Fibroblast of lung (primary cell): ENCODE results near the gene CEACAM18. TPM values are rescaled to one million over a fixed set of nuclear protein-coding genes. Genes with fewer than 3 reads are reported as not detected.

Experiments used
- DNase-seq, 2 donors: peaks; one replicate each; pipeline versions ENCODE4 v3.0.0 to v3.0.0-alpha.2; 2010; ENCODE audit warnings: low read depth in 2 of 2
- H2AFZ ChIP-seq: 2 replicates; pipeline ENCODE4 v1.5.1; 2012; ENCODE audit warnings: low read length, control low read depth, inconsistent platforms
- H3K27ac ChIP-seq: 2 replicates; pipeline ENCODE4 v1.5.1; 2011; ENCODE audit warnings: low read length, control low read depth; ENCODE audit not compliant: insufficient read depth
- H3K27me3 ChIP-seq: 2 replicates; pipeline ENCODE4 v1.5.1; 2011; ENCODE audit warnings: mild to moderate bottlenecking, low read length; ENCODE audit not compliant: control insufficient read depth, insufficient read depth
- H3K36me3 ChIP-seq: 2 replicates; pipeline ENCODE4 v1.5.1; 2011; ENCODE audit warnings: low read length; ENCODE audit not compliant: control insufficient read depth, insufficient read depth
- H3K4me1 ChIP-seq: 2 replicates; pipeline ENCODE4 v1.5.1; 2011; ENCODE audit warnings: low read length; ENCODE audit not compliant: control insufficient read depth, insufficient read depth; ENCODE audit errors: extremely low read depth
- H3K4me2 ChIP-seq: 2 replicates; pipeline ENCODE4 v1.5.1; 2011; ENCODE audit warnings: low read length, control low read depth; ENCODE audit not compliant: insufficient read depth; ENCODE audit errors: extremely low read depth
- H3K4me3 ChIP-seq, 4 experiments: fragments of 200-600 bp in 1 of 4; sonication (generic) in 1 of 4; replicated peaks in 1 of 4; 2 replicates each; pipeline ENCODE4 v1.5.1; 2011 to 2016; ENCODE audit warnings: low read length in 4 of 4, low read depth in 3 of 4, mild to moderate bottlenecking in 3 of 4, control low read depth in 2 of 4, inconsistent platforms in 1 of 4, mixed read lengths in 1 of 4; ENCODE audit not compliant: insufficient read depth in 1 of 4; ENCODE audit errors: control extremely low read depth in 1 of 4
- H3K79me2 ChIP-seq: 2 replicates; pipeline ENCODE4 v1.5.1; 2012; ENCODE audit warnings: mild to moderate bottlenecking, low read length, inconsistent platforms; ENCODE audit not compliant: control insufficient read depth, insufficient read depth
- H3K9ac ChIP-seq: 2 replicates; pipeline ENCODE4 v1.5.1; 2011; ENCODE audit warnings: mild to moderate bottlenecking, low read length, control low read depth; ENCODE audit not compliant: insufficient read depth
- H3K9me3 ChIP-seq: 2 replicates; pipeline ENCODE4 v1.5.1; 2012; ENCODE audit warnings: low read depth, low read length; ENCODE audit not compliant: control insufficient read depth, insufficient read depth
- H4K20me1 ChIP-seq: 2 replicates; pipeline ENCODE4 v1.5.1; 2011; ENCODE audit warnings: low read length; ENCODE audit not compliant: control insufficient read depth, insufficient read depth; ENCODE audit errors: extremely low read depth
- CTCF ChIP-seq, 2 donors: IDR thresholded peaks in 1 of 2; conservative IDR thresholded peaks in 1 of 2; 1 replicate in 1 of 2; 2 replicates in 1 of 2; pipeline ENCODE4 v1.5.1; 2011 to 2012; ENCODE audit warnings: low read length in 2 of 2, control low read depth in 1 of 2, inconsistent platforms in 1 of 2, low read depth in 1 of 2, mild to moderate bottlenecking in 1 of 2
- EZH2 ChIP-seq: IDR thresholded peaks from 2 replicates; pipeline ENCODE4 v1.5.1; 2012; ENCODE audit warnings: low read length, control low read depth, mild to moderate bottlenecking; ENCODE audit errors: missing control alignments
- polyA plus RNA-seq, 2 donors: library from polyadenylated mRNA; depleted of rRNA in 1 of 2; stranded (reverse) in 1 of 2; unstranded in 1 of 2; fragments of >200 nt; gene quantifications; 2 replicates each; pipeline ENCODE4 v1.2.1, GENCODE V29; 2011 to 2012; ENCODE audit warnings: missing spikeins in 1 of 2
- total RNA-seq: library from RNA; depleted of rRNA; stranded (reverse); fragments of >200 nt; gene quantifications from 2 replicates; pipeline ENCODE4 v1.2.1, GENCODE V29; 2014

Gene CEACAM18
- total and polyA plus RNA-seq, 2 donors (not counting 1 experiment from before 2014, with no cell fraction given) = not detected

- Histone ChIP-seq H2AFZ (no peak overlapping the region), H3K9me3 (no peaks in the 10 kb centered on the region), H3K27ac (no peak overlapping the region), H3K79me2 (no peaks in the 10 kb centered on the region), H3K4me2 (no peak overlapping the region), H3K4me3 (no peak overlapping the region), H3K4me1 (no peaks in the 10 kb centered on the region), H3K9ac (no peak overlapping the region), H3K27me3 (no peaks in the 10 kb centered on the region), H4K20me1 (no peaks in the 10 kb centered on the region), H3K36me3 (no peaks in the 10 kb centered on the region)
- TF ChIP-seq CTCF (conservative IDR thresholded peaks at IDR 0.05 in 1 of 2, IDR thresholded peaks at IDR 0.05 in 1 of 2; ENCODE audit: low read depth in 1 of 2, low read length in 2 of 2) (no peak), EZH2 (no peak)
- no peak for DNase-seq
Observed at GRCh38 chr19:51469162-51469561, 9.2 kb upstream of the CEACAM18 start.

GRCh38 chr19:51469629-51470028 is 8.7 kb upstream of the CEACAM18 start:
- no peak overlapping the region for H3K27ac ChIP-seq
- no peak overlapping the region for H2AFZ ChIP-seq
- no peaks in the 10 kb centered on the region for H3K4me1 ChIP-seq
- H3K4me3 ChIP-seq = no peak overlapping the region
- H3K4me2 ChIP-seq = no peak overlapping the region
- no peaks in the 10 kb centered on the region for H3K27me3 ChIP-seq
- TF ChIP-seq EZH2 = no peak
- TF ChIP-seq CTCF (conservative IDR thresholded peaks at IDR 0.05 in 1 of 2, IDR thresholded peaks at IDR 0.05 in 1 of 2; ENCODE audit: low read depth in 1 of 2, low read length in 2 of 2) = no peak
- no peaks in the 10 kb centered on the region for H4K20me1 ChIP-seq
- H3K36me3 ChIP-seq = no peaks in the 10 kb centered on the region
- H3K9me3 ChIP-seq = no peaks in the 10 kb centered on the region
- DNase-seq = no peak
- no peak overlapping the region for H3K9ac ChIP-seq
- no peaks in the 10 kb centered on the region for H3K79me2 ChIP-seq

GRCh38 chr19:51470966-51471365 is 7.4 kb upstream of the CEACAM18 start:
- Histone ChIP-seq H3K9ac (no peak overlapping the region), H4K20me1 (no peaks in the 10 kb centered on the region), H2AFZ (no peak overlapping the region), H3K4me2 (no peak overlapping the region), H3K4me1 (no peaks in the 10 kb centered on the region), H3K4me3 (no peak overlapping the region), H3K27me3 (no peaks in the 10 kb centered on the region), H3K79me2 (no peaks in the 10 kb centered on the region), H3K27ac (no peak overlapping the region), H3K9me3 (no peaks in the 10 kb centered on the region), H3K36me3 (no peaks in the 10 kb centered on the region)
- no peak for DNase-seq
- TF ChIP-seq CTCF (conservative IDR thresholded peaks at IDR 0.05 in 1 of 2, IDR thresholded peaks at IDR 0.05 in 1 of 2; ENCODE audit: low read depth in 1 of 2, low read length in 2 of 2) = no peak
- no peak for TF ChIP-seq EZH2
